RPMI7951 (cell line): ENCODE measurements around the gene SDHA. TPM values are rescaled to one million over a fixed set of nuclear protein-coding genes. Genes with fewer than 3 reads are reported as not detected.
"Not testable (repeated sequence)": the region's sequence is repeated elsewhere in the genome, so short reads cannot be mapped to it uniquely, and the experiment has no call there.

Source experiments
- DNase-seq: peaks from one replicate; pipeline ENCODE4 v3.0.0-alpha.2; 2012; ENCODE audit warnings: low read depth
- total RNA-seq: library from RNA; depleted of rRNA; stranded (reverse); fragments of >200 nt; shearing (Covaris generic); gene quantifications from 2 replicates; pipeline ENCODE4 v1.2.3, GENCODE V29; 2014

SDHA gene
- total RNA-seq, 1 experiment from 2014 or later: 95.6 TPM

DNA sequence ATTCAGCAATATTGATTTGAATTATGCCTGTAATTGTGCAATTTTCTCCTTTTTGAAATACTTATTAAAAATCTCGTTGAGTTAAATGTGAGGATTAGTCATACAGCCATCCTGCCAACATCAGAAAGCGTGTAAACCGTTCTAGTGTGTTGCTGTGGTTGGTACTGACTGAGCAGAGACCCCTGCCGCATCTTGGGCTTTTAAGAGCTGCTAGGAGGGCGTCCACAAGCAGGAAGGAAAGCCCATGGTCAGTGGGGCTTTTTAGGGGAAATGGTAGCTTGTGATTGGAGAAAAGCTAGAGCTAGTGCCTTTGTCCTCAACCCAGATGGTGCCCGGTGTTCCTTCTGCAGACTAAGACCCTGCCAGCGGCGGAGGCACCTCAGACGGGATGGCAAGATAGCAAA lies 1.3 kb downstream of the SDHA start:
- DNase-seq: peak; percentile 50

DNA sequence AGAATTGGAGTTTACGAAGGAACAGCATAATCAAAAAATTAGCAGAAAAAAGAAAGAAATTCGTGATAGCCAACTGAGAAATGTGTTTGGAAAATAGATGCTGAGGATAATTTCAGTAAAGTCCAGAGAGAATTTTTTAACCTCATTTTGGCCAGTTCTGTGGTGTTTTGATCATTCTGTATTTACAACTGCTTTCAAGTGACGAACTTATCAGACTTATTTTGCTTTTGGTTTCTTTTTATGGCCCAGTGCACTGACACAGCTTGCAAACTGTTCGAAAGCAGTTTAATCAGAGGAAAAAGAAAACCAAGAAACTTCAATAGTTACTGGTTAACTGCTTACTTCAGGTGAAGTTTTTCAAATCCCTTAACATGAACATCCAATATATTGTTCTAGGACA lies 1.9 kb downstream of the SDHA start:
- peak; percentile 24 for DNase-seq

DNA sequence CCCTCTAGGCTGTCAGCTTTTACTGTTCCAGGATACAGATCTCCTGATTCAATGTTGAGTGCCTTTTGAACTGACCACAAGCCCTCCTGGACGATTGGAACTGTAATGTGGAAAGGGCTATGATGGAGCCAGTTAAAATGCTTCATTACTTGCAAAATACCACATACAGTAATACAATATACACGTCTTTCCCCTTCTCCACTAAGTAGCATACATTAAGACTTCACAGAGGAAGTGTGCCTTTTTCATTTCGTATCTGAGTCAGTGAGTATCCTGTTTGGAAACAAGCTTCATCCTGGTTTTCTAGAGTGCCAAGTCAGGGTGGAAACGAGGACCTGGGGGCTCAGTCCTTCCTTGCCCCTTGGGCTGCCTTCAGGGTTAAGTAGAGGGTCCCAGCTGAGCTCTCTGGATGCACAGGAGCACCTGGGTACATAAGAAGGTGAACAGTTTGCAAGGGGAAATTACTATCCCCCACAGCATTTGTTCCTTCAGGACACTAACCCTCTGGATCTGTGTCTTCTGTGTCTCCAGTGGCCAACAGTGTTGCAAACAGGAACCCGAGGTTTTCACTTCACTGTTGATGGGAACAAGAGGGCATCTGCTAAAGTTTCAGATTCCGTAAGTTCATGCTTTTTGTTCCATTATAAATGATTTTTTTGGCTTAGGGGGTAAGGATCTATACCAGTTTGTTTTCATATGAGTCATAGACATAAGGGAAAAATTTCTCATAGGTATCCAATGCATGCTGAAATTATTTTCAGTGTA lies 5.0 kb downstream of the SDHA start:
- DNase-seq: not testable (repeated sequence)

DNA sequence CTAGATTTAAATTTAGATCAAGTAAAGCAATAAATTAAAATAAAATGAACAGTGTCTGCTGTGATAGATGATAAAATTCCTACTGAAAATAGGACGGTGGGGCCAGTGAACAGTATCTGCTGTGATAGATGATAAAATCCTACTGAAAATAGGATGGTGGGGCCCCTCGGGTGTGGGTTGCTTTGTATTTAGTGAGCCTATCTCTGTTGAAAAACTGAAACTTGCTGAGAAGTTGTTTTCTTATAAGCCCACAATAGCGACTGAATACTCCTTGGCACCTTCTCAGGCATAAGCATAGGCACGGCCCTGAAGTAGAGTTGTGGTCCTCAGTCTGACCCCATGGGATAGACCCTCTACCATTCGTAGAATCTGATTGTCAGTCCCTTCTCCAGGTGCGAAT lies 5.7 kb downstream of the SDHA start:
- DNase-seq: no peak

DNA sequence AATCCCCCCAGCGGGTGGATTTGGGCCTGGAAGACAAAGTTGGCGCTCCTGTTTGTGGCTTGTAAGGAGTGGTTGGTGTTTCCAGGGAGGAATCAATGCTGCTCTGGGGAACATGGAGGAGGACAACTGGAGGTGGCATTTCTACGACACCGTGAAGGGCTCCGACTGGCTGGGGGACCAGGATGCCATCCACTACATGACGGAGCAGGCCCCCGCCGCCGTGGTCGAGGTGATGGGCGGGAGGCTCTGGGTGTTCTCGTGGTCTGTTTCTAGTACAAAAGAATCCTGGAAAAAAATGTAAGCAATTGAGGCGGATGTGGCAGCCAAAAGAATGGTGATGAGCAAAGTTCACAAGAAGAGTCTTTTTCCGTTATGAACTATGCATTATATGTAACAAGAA lies 7.2 kb downstream of the SDHA start:
- no peak for DNase-seq

DNA sequence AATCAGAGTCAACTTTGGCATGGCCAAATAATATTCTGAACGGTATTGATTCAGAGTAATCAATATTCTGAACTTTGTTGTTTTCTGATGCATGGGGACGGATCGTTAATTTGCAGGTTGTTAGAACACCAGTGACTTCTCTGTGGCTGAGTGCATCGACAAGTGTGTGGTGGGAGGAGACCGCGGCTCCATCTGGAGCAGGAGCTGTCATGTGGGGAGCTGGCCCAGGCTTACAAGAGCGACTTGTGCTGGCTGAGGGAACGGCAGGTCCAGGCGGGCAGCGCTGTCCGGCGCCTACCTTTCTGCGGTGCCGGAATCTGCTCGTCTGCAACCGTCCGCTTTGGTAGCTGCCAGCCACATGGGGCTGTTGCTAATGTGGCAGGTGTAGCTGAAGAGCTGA lies 9.3 kb downstream of the SDHA start:
- DNase-seq: not testable (repeated sequence)

DNA sequence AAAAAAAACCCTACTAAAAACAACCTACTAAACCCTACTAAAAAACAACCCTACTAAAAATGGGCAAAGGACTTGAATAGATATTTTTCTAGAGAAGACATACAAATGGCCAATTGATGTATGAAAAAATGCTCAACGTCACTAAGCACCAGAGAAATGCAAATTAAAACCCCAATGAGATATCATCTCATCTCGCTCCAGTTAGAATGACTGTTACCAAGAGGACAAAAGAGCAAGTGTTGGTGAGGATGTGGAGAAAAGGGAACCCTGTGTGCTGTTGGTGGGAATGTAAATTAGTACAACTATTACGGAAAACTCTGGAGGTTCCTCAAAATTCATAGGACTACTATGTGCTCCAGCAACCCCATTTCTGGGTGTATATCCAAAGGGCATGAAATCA lies 10.8 kb downstream of the SDHA start:
- DNase-seq: no peak

DNA sequence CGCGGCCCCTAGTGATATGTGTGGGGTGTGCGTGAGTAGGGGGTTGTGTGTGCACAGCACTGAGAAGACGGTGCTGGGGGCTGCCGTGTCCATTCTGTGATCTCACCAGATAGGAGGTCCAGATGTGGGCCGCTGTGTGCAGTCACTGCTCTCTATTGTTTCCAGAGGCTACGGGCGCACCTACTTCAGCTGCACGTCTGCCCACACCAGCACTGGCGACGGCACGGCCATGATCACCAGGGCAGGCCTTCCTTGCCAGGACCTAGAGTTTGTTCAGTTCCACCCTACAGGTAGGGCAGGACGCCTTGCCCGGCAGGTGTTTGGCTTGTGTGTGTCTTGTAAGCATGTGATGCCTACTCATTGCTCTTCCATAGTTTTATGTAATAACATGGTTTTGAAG lies 12.6 kb downstream of the SDHA start:
- DNase-seq: no peak

DNA sequence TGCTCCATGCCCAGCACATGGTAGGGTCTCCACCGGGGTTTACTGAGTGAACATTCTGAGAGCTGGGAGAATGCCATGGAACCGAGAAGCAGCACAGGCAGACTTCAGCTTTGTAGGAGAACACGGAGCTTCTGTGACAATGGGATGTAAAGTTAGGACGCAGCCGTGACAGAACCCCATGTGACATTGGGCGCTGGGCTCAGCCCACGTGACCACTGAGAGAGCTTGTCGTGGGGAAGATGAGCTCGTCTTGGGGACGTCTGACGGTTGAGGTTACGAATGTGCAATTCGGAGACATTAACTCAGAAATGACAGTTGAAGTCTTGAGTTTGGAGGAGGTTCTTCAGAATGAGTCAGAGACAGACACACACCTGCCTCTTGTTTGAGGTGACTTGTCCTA lies 13.5 kb downstream of the SDHA start:
- DNase-seq: no peak

DNA sequence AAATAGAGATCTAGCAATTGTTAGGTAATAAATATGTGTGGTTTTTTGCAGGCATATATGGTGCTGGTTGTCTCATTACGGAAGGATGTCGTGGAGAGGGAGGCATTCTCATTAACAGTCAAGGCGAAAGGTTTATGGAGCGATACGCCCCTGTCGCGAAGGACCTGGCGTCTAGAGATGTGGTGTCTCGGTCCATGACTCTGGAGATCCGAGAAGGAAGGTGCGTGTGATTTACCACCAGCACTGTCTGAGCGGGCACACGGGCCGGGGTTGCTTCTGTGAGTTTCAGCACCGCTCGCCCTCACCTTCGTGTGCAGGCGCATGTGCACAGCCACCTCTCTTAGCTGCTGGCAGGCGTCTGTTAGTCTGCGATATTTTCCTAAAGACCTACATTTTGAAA lies 15.3 kb downstream of the SDHA start:
- not testable (repeated sequence) for DNase-seq

DNA sequence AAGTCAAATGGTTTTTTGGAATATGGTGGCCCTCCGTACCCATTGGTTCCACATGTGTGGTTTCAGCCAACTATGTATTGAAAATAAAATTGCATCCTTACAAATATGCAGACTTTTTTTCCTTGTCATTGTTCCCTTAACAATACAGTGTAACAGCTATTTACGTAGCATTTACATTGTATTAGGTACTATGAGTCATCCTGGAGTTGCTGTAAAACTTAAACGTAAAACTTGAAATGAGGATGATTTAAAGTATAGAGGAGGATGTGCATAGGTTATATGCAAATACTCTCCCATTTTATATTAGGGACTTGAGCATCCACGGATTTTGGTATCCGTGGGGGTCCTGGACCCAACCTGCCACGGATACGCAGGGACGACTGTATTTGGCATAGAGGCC lies 16.3 kb downstream of the SDHA start:
- no peak for DNase-seq

DNA sequence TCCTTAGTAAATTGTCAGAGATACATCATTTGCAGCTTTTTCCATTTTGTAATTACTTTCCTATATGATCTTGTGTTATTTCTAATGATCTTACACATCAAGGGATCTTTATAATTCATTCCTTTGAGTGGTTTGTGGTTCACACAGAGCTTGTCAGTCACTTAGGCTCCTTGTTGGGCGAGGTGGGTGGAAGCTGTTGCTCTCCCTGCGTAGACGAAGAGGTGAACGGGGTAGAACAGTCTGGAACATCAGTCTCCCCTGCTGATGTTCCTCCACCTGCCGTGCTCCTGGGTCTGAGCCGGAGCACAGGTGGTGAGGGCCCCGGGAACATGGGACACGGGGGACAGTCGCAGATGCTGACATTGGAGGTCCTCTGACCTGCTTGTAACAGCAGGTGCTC lies 17.4 kb downstream of the SDHA start:
- DNase-seq: not testable (repeated sequence)

DNA sequence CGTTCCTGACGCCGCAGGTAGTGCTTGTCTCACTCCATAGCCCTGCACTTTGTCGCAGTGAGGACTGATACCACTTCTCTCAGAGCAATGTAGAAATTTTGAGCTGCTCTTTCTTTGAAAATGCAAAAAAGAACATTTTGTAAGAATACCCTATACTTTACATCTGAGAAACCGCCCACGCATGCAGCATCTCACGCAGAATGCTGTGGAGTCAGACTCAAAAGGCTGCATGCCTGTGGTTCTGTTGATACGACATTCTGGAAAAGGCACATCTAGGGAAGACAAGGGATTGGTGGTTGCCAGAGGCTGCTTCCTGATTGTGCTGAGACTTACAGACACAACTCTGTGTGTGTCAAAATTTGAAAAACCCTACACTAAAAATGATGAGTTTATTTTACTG lies 19.8 kb downstream of the SDHA start:
- not testable (repeated sequence) for DNase-seq

DNA sequence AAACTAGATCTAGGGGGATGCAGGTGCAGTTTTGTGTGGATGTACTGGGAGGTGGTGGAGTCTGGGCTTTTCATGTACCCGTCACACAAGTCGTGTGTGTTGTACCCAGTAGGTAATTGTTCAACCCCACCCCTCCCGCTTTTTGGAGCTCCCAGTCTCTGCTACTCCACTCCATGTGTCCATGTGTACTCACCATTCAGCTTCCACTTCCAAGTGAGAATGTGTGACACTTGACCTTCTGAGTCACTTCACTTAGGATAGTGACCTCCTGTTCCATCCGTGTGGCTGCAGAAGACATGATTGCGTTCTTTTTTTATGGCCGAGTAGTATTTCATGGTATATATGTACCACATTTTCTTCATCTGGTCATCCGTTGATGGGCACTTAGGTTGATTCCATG lies 22.4 kb downstream of the SDHA start:
- not testable (repeated sequence) for DNase-seq

DNA sequence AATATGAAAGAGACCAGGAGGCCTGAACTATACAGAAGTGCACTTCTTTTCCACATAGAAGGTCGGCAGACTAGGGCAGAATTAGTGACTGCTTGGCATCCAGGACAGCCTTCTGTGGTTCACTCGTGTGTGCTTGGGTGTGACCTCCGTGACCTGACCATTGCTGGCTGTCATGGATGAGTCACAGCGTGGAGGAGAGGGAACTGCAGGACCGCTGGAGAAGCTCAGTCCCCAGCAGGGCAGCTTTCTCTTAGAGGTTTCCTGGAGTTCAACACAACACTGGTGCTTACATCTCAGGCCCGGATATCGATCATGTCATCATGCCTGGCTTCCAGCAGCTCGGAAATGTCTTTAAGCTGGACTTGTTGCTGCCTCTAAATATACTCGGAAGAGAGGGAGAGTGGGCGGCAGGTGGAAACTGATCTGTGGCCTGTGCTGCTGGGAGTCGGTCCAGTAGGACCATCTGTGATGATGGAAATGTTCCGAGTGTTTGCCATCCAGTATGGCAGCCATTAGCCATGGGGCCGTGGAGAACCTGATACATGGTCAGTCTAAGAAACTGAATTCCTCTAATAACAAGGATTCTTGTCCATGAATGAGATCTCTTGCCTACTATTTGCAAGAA lies 23.0 kb downstream of the SDHA start:
- peak; percentile 79 for DNase-seq

DNA sequence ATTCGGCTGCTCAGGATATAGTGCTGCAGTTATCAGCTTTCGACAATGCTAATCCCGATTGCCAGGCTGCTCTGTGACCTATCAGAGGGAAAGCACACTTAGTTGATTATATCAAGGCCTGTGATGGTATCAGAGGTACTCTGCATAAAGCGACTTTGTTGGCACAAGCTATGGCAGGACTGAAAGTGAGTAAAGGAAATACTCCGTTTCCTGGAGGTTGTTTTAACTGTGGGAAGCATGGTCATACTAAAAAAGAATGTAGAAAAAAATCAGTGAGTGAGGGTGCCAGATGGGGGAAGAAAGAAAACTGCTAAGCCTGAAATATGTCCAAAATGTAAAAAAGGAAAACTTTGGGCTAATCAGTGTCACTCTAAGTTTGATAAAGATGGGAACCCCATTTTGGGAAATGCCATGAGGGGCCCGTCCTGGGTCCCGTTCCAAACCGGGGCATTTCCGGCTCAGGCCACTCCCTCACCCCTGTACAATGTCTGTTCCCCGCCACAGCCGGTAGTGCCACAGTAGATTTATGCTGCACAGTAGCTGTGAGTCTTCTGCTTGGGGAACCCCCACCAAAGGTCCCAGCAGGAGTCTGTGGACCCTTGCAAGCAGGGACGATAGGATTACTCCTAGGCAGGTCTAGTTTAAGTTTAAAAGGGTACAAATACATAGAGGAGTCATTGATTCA lies 25.7 kb downstream of the SDHA start:
- DNase-seq: not testable (repeated sequence)

DNA sequence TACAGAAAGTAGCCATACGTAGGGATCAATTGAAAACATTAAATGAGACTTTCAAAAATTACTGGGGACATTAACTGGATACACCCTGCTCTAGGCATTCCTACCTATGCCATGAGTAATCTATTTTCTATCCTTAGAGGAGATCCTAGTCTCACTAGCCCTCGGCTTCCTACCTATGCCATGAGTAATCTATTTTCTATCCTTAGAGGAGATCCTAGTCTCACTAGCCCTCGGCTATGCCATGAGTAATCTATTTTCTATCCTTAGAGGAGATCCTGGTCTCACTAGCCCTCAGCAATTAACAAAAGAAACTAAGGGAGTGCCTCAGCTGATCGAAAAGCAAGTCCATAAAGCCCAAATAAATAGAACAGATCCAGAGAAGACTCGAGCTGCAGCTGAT lies 27.6 kb downstream of the SDHA start:
- not testable (repeated sequence) for DNase-seq

DNA sequence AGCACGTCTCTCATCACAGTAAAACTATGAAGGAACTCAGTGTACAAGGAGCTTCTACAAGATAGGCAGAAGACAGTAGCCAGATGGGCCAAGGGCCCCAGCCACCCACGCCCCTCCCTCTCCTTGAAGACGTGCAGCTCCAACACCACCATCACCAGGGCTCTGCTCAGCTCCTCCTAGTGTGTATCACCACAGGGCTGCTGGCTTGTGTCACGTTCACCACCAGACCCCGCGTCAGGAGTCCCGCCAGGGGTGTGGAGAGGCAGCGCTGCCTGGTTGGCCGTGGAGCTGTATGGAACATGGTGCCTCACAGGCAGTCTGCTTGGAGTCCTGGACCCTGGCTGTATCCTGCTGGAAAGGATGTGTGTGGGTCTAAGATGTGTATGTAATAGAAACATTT lies 32.3 kb downstream of the SDHA start:
- not testable (repeated sequence) for DNase-seq

DNA sequence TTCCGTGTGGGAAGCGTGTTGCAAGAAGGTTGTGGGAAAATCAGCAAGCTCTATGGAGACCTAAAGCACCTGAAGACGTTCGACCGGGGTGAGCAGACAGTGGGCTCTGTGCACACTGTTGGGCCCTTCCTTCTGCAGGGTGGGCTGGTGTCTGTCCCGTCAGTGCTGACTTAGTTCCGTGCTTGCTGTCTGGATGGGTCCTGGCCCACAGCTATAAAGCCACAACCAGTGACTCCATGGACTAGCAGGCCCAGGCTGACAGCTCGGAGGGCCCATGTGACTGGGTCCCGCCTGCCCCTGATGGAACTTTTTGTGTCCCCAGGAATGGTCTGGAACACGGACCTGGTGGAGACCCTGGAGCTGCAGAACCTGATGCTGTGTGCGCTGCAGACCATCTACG lies 32.9 kb downstream of the SDHA start:
- DNase-seq: not testable (repeated sequence)

DNA sequence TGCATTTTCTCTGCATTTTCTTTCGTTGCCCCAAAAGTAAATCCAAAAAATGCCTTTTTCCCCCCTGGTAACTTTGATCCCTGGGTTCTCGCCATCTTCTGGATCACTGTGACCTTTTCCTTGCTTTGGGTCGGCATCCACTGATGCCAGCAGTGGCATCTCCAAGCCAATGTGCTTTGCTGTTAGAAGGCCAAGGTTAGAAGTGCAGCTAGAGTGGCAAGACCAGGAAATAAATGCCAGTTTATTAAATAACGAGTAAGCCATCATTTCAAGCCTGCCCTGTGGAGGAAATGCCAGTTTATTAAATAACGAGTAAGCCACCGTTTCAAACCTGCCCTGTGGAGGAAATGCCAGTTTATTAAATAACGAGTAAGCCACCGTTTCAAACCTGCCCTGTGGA lies 33.4 kb downstream of the SDHA start:
- not testable (repeated sequence) for DNase-seq

DNA sequence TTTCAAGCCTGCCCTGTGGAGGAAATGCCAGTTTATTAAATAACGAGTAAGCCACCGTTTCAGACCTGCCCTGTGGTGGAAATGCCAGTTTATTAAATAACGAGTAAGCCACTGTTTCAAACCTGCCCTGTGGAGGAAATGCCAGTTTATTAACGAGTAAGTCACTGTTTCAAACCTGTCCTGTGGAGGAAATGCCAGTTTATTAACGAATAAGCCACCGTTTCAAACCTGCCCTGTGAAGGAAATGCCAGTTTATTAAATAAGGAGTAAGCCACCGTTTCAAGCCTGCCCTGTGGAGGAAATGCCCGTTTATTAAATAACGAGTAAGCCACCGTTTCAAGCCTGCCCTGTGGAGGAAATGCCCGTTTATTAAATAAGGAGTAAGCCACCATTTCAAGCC lies 33.9 kb downstream of the SDHA start:
- DNase-seq: not testable (repeated sequence)

DNA sequence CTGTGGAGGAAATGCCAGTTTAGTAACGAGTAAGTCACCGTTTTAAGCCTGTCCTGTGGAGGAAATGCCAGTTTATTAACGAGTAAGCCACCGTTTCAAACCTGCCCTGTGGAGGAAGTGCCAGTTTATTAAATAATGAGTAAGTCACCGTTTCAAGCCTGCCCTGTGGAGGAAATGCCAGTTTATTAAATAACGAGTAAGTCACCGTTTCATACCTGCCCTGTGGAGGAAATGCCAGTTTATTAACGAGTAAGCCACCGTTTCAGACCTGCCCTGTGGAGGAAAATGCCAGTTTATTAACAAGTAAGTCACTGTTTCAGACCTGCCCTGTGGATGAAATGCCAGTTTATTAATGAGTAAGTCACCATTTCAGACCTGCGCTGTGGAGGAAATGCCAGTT lies 34.4 kb downstream of the SDHA start:
- DNase-seq: no peak

DNA sequence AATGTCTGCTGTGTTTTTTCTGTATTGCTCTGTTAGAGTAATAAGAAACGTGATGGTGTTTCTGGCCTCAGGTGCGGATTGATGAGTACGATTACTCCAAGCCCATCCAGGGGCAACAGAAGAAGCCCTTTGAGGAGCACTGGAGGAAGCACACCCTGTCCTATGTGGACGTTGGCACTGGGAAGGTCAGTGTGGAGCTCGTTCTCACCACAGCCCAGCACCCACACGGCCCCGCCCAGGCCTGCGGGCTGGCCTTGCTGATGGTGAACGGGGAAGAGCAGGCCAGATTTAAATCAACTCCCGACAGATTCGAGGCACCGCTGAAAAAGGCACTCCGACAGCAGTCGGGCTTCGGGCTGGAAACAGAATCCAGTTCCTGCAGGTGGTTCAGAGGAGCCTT lies 36.2 kb downstream of the SDHA start:
- DNase-seq: not testable (repeated sequence)
